ENCODE results near the gene STPG3. TPM values are rescaled to one million over a fixed set of nuclear protein-coding genes. Genes with fewer than 3 reads are reported as not detected.

Gene STPG3
- total and polyA plus RNA-seq, 9 of the 15 experiments (the other 6 are each of a cell fraction or from before 2014, with no cell fraction given) = not detected

DNA sequence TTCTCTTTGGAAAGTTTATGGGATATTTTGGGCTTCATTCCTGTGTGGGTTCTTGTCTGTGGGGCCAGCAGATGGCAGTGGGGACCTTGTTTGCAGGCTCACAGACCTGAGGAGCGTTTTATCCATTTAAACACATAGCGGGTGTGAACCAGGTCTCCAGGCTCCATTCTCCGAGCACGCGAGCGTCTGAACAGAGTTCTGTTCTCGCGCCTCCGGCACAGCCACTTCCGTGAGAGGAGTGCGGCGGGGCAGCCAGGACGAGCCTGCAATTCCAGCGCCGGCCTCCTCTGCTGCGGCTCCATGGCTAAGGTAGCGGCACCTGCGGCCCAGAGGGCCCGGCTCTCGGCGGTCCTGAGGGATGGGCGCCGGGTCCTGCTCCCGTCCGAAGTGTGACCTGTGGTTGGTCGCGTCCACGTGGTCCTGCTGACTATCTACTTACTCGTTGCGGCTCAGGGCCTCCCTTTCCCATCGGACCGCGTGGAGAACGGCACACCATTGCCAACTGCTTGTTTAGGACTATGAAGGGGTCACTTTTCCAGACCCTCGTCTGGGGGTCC lies 43.7 kb downstream of the STPG3 start:
- Histone ChIP-seq H3K9me1 (ENCODE audit: control insufficient read depth, insufficient read depth, low read length) (no peaks in the 10 kb centered on the region), H2AFZ (ENCODE audit: low read depth, low read length) (peak overlapping the region; percentile 83), H3K9ac (ENCODE audit: insufficient read depth in 1 of 2, low read depth in 2 of 2, low read length in 2 of 2) (peak overlapping the region; percentile 56 to 87; a peak in 2 of 4 replicates), H3K9me3 (replicated peaks; ENCODE audit: control insufficient read depth, insufficient read depth, low read depth, low read length) (0 out of 2 replicates have a peak, but pooled peaks cover 1% of the 10 kb centered on the region), H3K36me3 (ENCODE audit: control insufficient read depth, insufficient read depth, low read length) (peaks cover 8% of the 10 kb centered on the region; the same call in 1 of the 3 replicates), H3K27ac (ENCODE audit: extremely low read depth, low read depth, low read length) (peak overlapping the region; percentile 56; the same call in 1 of the 3 replicates), H3K4me3 (peak overlapping the region; percentile 55), H4K20me1 (replicated peaks; ENCODE audit: control insufficient read depth, insufficient read depth, low read length) (no peaks in the 10 kb centered on the region; the same call in none of the 2 replicates), H3K4me2 (ENCODE audit: insufficient read depth, low read length) (peak overlapping the region; percentile 49; the same call in 1 of the 2 replicates), H3K27me3 (ENCODE audit: control insufficient read depth in 2 of 2, insufficient read depth in 2 of 2, low read length in 2 of 2) (no peaks in the 10 kb centered on the region), H3K4me1 (replicated peaks in 1 of 2; ENCODE audit: control insufficient read depth in 2 of 2, insufficient read depth in 2 of 2, low read length in 2 of 2) (peaks cover 16 to 51% of the 10 kb centered on the region in 2 experiments), H3K79me2 (ENCODE audit: control insufficient read depth, insufficient read depth, low read length) (peaks cover 8% of the 10 kb centered on the region)
- ChIA-PET CTCF (ENCODE audit: low intra/inter-chr PET ratio) (interaction anchor here (0.6 to 1.7 kb wide), 3 partner anchors 17 to 508 kb away, joined by 3 to 8 read pairs (median 4); partner anchors contain the start of gene TOR4A), POLR2A (no interaction called here)
- in situ Hi-C loops (cut with MboI) (loop anchor here (5.0 kb wide), 1 partner anchor 233 kb away; no protein-coding TSS in a partner anchor), intact Hi-C loops (cut with micrococcal nuclease) (no loop called here)
- FAIRE-seq (no peak), ATAC-seq (no peak), DNase-seq (ENCODE audit: extremely low read depth in 1 of 4, low spot score in 3 of 4) (peak in 1 of 4 experiments; percentile 35)
- no TSS peak for BruUV-seq (replicated peaks)
- 76% methylated on average over 34 of the region's 35 CpGs for WGBS (ENCODE audit: insufficient coverage, low coverage, missing lambda C conversion rate)
- TF ChIP-seq XRCC4 (IDR thresholded peaks at IDR 0.05; ENCODE audit: extremely low read depth, insufficient read depth, insufficient read length) = no peak
- TF ChIP-seq, protein P1, sequence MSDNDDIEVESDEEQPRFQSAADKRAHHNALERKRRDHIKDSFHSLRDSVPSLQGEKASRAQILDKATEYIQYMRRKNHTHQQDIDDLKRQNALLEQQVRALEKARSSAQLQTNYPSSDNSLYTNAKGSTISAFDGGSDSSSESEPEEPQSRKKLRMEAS (CRISPR knock-in tag; IDR thresholded peaks at IDR 0.05) = peak; percentile 49
- peak; percentile 43; the same call in 1 of the 2 replicates for TF ChIP-seq ZFX (CRISPR knock-in tag; IDR thresholded peaks at IDR 0.05)
- TF ChIP-seq CBX2 (IDR thresholded peaks at IDR 0.05; ENCODE audit: insufficient read depth, low read length, poor library complexity, severe bottlenecking) = no peak
- 0 out of 4 replicates have a peak, but pooled peaks of 1 of the 2 experiments have one; percentile 19 for TF ChIP-seq TRIM24 (IDR thresholded peaks at IDR 0.05)
- peak in 1 of 2 experiments; percentile 36; a peak in 1 of 4 replicates for TF ChIP-seq RAD21 (CRISPR knock-in tag; conservative IDR thresholded peaks at IDR 0.05 in 1 of 2, IDR thresholded peaks at IDR 0.05 in 1 of 2)
- TF ChIP-seq BRCA1 (IDR thresholded peaks at IDR 0.05) = no peak
- 0 out of 2 replicates have a peak, but pooled peaks have one; percentile 24 for TF ChIP-seq BRCA1 (CRISPR knock-in tag; IDR thresholded peaks at IDR 0.05)
- TF ChIP-seq FIP1L1 (IDR thresholded peaks at IDR 0.05; ENCODE audit: low read depth, low read length, poor library complexity, severe bottlenecking) = peak; percentile 22
- no peak for TF ChIP-seq RB1 (IDR thresholded peaks at IDR 0.05; ENCODE audit: low read depth)
- TF ChIP-seq, protein P2, sequence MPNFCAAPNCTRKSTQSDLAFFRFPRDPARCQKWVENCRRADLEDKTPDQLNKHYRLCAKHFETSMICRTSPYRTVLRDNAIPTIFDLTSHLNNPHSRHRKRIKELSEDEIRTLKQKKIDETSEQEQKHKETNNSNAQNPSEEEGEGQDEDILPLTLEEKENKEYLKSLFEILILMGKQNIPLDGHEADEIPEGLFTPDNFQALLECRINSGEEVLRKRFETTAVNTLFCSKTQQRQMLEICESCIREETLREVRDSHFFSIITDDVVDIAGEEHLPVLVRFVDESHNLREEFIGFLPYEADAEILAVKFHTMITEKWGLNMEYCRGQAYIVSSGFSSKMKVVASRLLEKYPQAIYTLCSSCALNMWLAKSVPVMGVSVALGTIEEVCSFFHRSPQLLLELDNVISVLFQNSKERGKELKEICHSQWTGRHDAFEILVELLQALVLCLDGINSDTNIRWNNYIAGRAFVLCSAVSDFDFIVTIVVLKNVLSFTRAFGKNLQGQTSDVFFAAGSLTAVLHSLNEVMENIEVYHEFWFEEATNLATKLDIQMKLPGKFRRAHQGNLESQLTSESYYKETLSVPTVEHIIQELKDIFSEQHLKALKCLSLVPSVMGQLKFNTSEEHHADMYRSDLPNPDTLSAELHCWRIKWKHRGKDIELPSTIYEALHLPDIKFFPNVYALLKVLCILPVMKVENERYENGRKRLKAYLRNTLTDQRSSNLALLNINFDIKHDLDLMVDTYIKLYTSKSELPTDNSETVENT (CRISPR knock-in tag; IDR thresholded peaks at IDR 0.05) = peak; percentile 42; the same call in 1 of the 2 replicates
- no peak for TF ChIP-seq RBM39 (optimal IDR thresholded peaks at IDR 0.05; ENCODE audit: low read depth, low read length)
- TF ChIP-seq, protein P3, sequence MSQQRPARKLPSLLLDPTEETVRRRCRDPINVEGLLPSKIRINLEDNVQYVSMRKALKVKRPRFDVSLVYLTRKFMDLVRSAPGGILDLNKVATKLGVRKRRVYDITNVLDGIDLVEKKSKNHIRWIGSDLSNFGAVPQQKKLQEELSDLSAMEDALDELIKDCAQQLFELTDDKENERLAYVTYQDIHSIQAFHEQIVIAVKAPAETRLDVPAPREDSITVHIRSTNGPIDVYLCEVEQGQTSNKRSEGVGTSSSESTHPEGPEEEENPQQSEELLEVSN (IDR thresholded peaks at IDR 0.05; ENCODE audit: borderline replicate concordance in 1 of 2, extremely low read depth in 1 of 2, insufficient read depth in 1 of 2, insufficient read length in 1 of 2, low read depth in 1 of 2, low read length in 1 of 2, poor library complexity in 1 of 2, severe bottlenecking in 1 of 2) = peak in 1 of 2 experiments; percentile 13
- TF ChIP-seq HLTF (IDR thresholded peaks at IDR 0.05) = peak; percentile 14; the same call in 1 of the 2 replicates
- TF ChIP-seq, protein P4, sequence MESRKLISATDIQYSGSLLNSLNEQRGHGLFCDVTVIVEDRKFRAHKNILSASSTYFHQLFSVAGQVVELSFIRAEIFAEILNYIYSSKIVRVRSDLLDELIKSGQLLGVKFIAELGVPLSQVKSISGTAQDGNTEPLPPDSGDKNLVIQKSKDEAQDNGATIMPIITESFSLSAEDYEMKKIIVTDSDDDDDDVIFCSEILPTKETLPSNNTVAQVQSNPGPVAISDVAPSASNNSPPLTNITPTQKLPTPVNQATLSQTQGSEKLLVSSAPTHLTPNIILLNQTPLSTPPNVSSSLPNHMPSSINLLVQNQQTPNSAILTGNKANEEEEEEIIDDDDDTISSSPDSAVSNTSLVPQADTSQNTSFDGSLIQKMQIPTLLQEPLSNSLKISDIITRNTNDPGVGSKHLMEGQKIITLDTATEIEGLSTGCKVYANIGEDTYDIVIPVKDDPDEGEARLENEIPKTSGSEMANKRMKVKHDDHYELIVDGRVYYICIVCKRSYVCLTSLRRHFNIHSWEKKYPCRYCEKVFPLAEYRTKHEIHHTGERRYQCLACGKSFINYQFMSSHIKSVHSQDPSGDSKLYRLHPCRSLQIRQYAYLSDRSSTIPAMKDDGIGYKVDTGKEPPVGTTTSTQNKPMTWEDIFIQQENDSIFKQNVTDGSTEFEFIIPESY (CRISPR knock-in tag; IDR thresholded peaks at IDR 0.05) = peak; percentile 99
